Colonic mucosa (tissue), 4 donors: ENCODE data around the gene P2RY8. TPM values are rescaled to one million over a fixed set of nuclear protein-coding genes. Genes with fewer than 3 reads are reported as not detected.
"Not testable (repeated sequence)": the region's sequence is repeated elsewhere in the genome, so short reads cannot be mapped to it uniquely, and the experiment has no call there.

Experiments used
- DNase-seq: peaks from one replicate; pipeline ENCODE4 v3.0.0-alpha.2; 2020
- H3K27ac ChIP-seq: fragments of 200-600 bp; one replicate; pipeline ENCODE4 v1.8.0; 2021
- H3K27me3 ChIP-seq: fragments of 200-600 bp; one replicate; pipeline ENCODE4 v1.8.0; 2021
- H3K36me3 ChIP-seq: fragments of 200-600 bp; one replicate; pipeline ENCODE4 v1.8.0; 2021
- H3K4me1 ChIP-seq: fragments of 200-600 bp; one replicate; pipeline ENCODE4 v1.8.0; 2021; ENCODE audit warnings: mild to moderate bottlenecking
- H3K4me3 ChIP-seq: fragments of 200-600 bp; one replicate; pipeline ENCODE4 v1.8.0; 2021
- H3K9ac ChIP-seq, 2 donors: one replicate each; pipeline ENCODE4 v1.7.0; 2013; ENCODE audit warnings: control low read depth in 2 of 2, low read depth in 2 of 2, low read length in 2 of 2
- H3K9me3 ChIP-seq: fragments of 200-600 bp; one replicate; pipeline ENCODE4 v1.8.0; 2021
- CTCF ChIP-seq: fragments of 200-600 bp; IDR thresholded peaks from one replicate; pipeline ENCODE4 v1.8.0; 2022; ENCODE audit warnings: antibody characterized with exemption, mild to moderate bottlenecking
- intact Hi-C: fragments of 100-400 bp; cut with DNase I; formaldehyde crosslinking; loops from one replicate; pipeline ENCODE4 v1.14.1; 2022
- total RNA-seq, 2 donors: library from RNA; stranded (reverse); fragmentation: NEBNext Ultra II Directional in 1 of 2; extraction: Animal tissue kit (Norgen Biotek cat#: 25700) in 1 of 2; gene quantifications; one replicate each; pipeline ENCODE4 v1.2.1, GENCODE V29; 2021
- donor health status: healthy.
- donor health status: DM: no; HTN: no; CAD: no.
- donor health status: DM: no; HTN: no; CAD: no.

The P2RY8 gene
- total RNA-seq, 2 donors from 2014 or later = 1.3 TPM

- H3K4me1 ChIP-seq = no peaks in the 10 kb centered on the region
- no peak for DNase-seq
- no peaks in the 10 kb centered on the region for H3K9me3 ChIP-seq
- H3K27ac ChIP-seq = no peak overlapping the region
- H3K9ac ChIP-seq = no peak overlapping the region
- TF ChIP-seq CTCF = no peak
- no peaks in the 10 kb centered on the region for H3K27me3 ChIP-seq
- peaks cover 3% of the 10 kb centered on the region for H3K36me3 ChIP-seq
- no peak overlapping the region for H3K4me3 ChIP-seq
- intact Hi-C loops = no loop called here
Observed at GRCh38 chrX:1427756-1428155, 109.2 kb downstream of the P2RY8 start.

- H3K9ac ChIP-seq, H3K4me3 ChIP-seq, intact Hi-C loops, H3K27ac ChIP-seq, H3K27me3 ChIP-seq, H3K9me3 ChIP-seq, DNase-seq, H3K4me1 ChIP-seq, H3K36me3 ChIP-seq: not testable (repeated sequence)
Observed at GRCh38 chrX:1426321-1426720, 110.7 kb downstream of the P2RY8 start.

GRCh38 chrX:1425381-1425780, 111.6 kb downstream of the P2RY8 start:
- H3K4me1 ChIP-seq = no peaks in the 10 kb centered on the region
- TF ChIP-seq CTCF = no peak
- H3K36me3 ChIP-seq = peaks cover 3% of the 10 kb centered on the region
- no peak for DNase-seq
- no peaks in the 10 kb centered on the region for H3K27me3 ChIP-seq
- H3K9me3 ChIP-seq = no peaks in the 10 kb centered on the region
- intact Hi-C loops = no loop called here
- no peak overlapping the region for H3K9ac ChIP-seq
- H3K4me3 ChIP-seq = no peak overlapping the region
- H3K27ac ChIP-seq = no peak overlapping the region

GRCh38 chrX:1424147-1424851, 112.7 kb downstream of the P2RY8 start:
- Histone ChIP-seq H3K27me3 (no peaks in the 10 kb centered on the region), H3K4me1 (no peaks in the 10 kb centered on the region), H3K4me3 (no peak overlapping the region), H3K9ac (no peak overlapping the region), H3K9me3 (no peaks in the 10 kb centered on the region), H3K27ac (no peak overlapping the region), H3K36me3 (peaks cover 3% of the 10 kb centered on the region)
- no peak for DNase-seq
- intact Hi-C loops = no loop called here
- no peak for TF ChIP-seq CTCF

- no peak for DNase-seq
Observed at GRCh38 chrX:1423215-1423614, 113.8 kb downstream of the P2RY8 start.

More at GRCh38 chrX:1423215-1423614, 113.8 kb downstream of the P2RY8 start:
- H3K9me3 ChIP-seq = no peaks in the 10 kb centered on the region
- H3K4me3 ChIP-seq = no peak overlapping the region
- H3K36me3 ChIP-seq = peaks cover 3% of the 10 kb centered on the region
- H3K4me1 ChIP-seq = no peaks in the 10 kb centered on the region
- H3K9ac ChIP-seq = no peak overlapping the region
- intact Hi-C loops = no loop called here
- no peaks in the 10 kb centered on the region for H3K27me3 ChIP-seq
- no peak for TF ChIP-seq CTCF
- no peak overlapping the region for H3K27ac ChIP-seq
